Suprapubic skin (tissue), 4 donors: ENCODE data around the gene ASTN2.
"Not testable (repeated sequence)": the region's sequence is repeated elsewhere in the genome, so short reads cannot be mapped to it uniquely, and the experiment has no call there.

ENCODE experiments used
- CTCF ChIP-seq, 2 donors: fragments of 200-600 bp in 1 of 2; fragments of 450-650 bp in 1 of 2; sonication (generic) in 1 of 2; IDR thresholded peaks; one replicate each; pipeline ENCODE4 v1.5.1; 2016 to 2019; ENCODE audit warnings: antibody characterized with exemption in 2 of 2, mild to moderate bottlenecking in 1 of 2, moderate library complexity in 1 of 2
- EP300 ChIP-seq: sonication (generic); formaldehyde crosslinking; IDR thresholded peaks from one replicate; pipeline ENCODE4 v1.6.1; 2017; ENCODE audit warnings: antibody characterized with exemption
- POLR2A ChIP-seq, 2 donors: fragments of 450-650 bp; IDR thresholded peaks; one replicate each; pipeline ENCODE4 v1.6.1; 2017; ENCODE audit warnings: antibody characterized with exemption in 2 of 2, mild to moderate bottlenecking in 2 of 2, moderate library complexity in 2 of 2
- POLR2AphosphoS5 ChIP-seq, 3 donors: sonication (generic); formaldehyde crosslinking; IDR thresholded peaks; one replicate each; pipeline ENCODE4 v1.6.1; 2017; ENCODE audit warnings: antibody characterized with exemption in 3 of 3

GRCh38 chr9:116690805-116691204 lies 724.1 kb downstream of the ASTN2 start:
- not testable (repeated sequence) for TF ChIP-seq CTCF (IDR thresholded peaks at IDR 0.05); POLR2AphosphoS5 (IDR thresholded peaks at IDR 0.05); POLR2A (IDR thresholded peaks at IDR 0.05); EP300
